HG02852 (cell line): ENCODE results near the gene FAM168A.

Experiments
- ATAC-seq: cut with Tn5 transposase; IDR thresholded peaks from one replicate; pipeline ENCODE4 v1.9.1; 2021; ENCODE audit warnings: mild to moderate bottlenecking, moderate library complexity; ENCODE audit not compliant: unreplicated experiment

FAM168A gene

DNA sequence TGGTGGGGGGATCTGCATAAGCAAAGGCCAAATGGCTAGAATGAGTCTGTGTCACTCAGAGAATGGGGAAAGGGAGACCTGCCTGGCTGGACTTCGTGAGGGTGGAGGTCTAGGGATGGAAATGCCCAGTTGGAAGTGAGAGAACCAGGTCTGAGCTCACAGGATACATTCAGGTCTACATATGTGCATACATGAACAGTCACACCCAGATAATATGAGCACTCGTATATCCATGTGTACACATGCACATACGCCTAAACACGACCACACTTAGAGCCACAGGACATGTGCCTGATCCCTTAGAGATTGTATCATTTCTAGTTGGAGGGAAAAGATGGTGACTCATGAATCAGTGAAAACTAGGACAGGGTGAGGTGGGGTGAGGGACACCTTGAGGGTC, 242.8 kb downstream of the FAM168A start:
- no peak for ATAC-seq

DNA sequence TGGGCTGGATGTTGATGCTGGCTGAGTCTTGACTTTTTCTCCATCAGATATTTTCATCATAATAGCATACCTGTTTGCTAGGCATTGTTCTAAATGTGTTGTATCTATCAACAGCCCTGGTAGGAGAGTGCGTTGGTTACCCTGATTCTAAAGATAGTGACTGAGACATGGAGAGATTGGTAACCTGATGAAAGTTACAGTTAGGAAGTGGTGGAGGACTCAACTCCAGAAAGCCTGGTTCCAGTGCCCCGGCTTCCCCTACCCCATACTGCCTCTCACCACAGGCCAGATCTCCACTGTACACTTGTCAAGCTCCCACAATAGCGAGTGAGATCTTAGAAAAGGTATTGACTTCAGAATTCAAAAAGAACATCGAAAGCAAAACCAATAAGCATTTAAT, 244.5 kb downstream of the FAM168A start:
- ATAC-seq: no peak

DNA sequence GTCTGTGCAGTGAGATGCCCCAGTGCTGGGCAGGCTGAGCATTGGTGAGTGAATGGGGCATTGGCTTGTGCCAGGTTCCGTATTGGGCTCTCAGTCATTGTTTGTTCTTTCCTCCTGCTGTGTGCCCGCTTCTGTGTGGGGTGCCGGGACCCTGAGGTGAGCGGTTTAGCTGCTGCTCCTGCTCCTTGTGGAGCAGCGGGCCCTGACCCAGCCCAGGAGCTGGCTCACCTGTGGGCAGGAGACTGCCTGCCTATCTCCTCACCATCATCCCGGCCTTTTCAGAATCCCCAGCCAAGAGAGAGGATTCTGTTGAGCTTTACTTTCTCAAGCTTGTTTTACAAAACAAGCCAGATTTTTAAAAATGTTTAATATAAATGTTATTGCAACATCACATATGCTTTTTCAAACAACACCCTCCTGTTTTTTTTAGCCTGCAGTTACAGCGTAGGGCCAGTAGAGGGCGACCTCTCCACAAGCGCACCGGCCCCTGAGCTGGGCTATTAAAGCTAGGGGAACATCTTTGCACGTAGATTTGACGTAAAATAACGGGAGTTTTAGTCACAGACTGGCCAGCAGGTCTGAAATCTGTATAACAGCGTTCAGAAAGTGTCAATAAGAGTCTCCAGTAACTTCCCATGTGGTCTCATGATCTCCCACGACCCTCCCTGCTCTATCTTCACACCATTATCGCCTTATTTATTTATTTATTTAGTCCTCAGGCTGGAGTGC, 246.8 kb downstream of the FAM168A start:
- no peak for ATAC-seq
